ENCODE results near the gene YJU2. TPM values are rescaled to one million over a fixed set of nuclear protein-coding genes. Genes with fewer than 3 reads are reported as not detected.

YJU2 gene
- total and polyA plus RNA-seq, 2 of the 8 experiments (the other 6 are each of a cell fraction or from before 2014, with no cell fraction given), result 26.8 to 27.7 TPM

GRCh38 chr19:4310247-4311121, 63.6 kb downstream of the YJU2 start (continued):
- TF ChIP-seq ASH2L (IDR thresholded peaks at IDR 0.05; ENCODE audit: low read length) (no peak), TCF12 (IDR thresholded peaks at IDR 0.05; ENCODE audit: low read depth, low read length) (no peak), POU5F1 (IDR thresholded peaks at IDR 0.05; ENCODE audit: low read depth, low read length) (no peak), SRF (IDR thresholded peaks at IDR 0.05; ENCODE audit: low read depth, low read length) (no peak), NRF1 (IDR thresholded peaks at IDR 0.05; ENCODE audit: low read depth, low read length) (no peak), POLR2AphosphoS5 (IDR thresholded peaks at IDR 0.05; ENCODE audit: low read depth, low read length) (no peak)
